ENCODE data around the gene CD300LD. TPM values are rescaled to one million over a fixed set of nuclear protein-coding genes. Genes with fewer than 3 reads are reported as not detected.

CD300LD gene
- total RNA-seq, 6 donors from 2014 or later = not detected

DNA sequence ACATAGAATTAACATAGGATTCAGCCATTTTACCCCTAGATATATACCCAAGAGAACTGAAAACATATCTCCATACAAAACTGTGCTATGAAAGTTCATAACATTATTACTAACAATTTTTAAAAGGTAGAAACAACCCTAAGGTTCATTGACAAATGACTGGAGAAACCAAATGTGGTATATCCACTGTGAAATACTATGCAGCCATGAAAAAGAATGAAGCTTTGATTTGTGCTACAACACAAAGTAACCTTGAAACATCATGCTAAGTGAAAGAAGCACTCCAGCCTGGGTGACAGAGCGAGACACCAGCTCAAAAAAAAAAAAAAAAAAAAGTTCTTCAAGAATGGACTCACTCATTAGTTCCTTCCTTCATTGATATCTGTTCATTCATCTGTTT lies 580 bp downstream of the CD300LD start:
- Histone ChIP-seq H3K27me3 (no peaks in the 10 kb centered on the region), H3K9me3 (no peaks in the 10 kb centered on the region), H3K27ac (no peak overlapping the region), H3K4me1 (peaks cover 0 to 7% (median 0%) of the 10 kb centered on the region in 4 donors), H3K36me3 (no peaks in the 10 kb centered on the region), H3K4me3 (no peak overlapping the region)
- ATAC-seq (ENCODE audit: low FRiP score in 2 of 2) (no peak), DNase-seq (no peak)
- TF ChIP-seq, protein P1, sequence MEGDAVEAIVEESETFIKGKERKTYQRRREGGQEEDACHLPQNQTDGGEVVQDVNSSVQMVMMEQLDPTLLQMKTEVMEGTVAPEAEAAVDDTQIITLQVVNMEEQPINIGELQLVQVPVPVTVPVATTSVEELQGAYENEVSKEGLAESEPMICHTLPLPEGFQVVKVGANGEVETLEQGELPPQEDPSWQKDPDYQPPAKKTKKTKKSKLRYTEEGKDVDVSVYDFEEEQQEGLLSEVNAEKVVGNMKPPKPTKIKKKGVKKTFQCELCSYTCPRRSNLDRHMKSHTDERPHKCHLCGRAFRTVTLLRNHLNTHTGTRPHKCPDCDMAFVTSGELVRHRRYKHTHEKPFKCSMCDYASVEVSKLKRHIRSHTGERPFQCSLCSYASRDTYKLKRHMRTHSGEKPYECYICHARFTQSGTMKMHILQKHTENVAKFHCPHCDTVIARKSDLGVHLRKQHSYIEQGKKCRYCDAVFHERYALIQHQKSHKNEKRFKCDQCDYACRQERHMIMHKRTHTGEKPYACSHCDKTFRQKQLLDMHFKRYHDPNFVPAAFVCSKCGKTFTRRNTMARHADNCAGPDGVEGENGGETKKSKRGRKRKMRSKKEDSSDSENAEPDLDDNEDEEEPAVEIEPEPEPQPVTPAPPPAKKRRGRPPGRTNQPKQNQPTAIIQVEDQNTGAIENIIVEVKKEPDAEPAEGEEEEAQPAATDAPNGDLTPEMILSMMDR (IDR thresholded peaks at IDR 0.05) = no peak
- TF ChIP-seq EP300 (IDR thresholded peaks at IDR 0.05) (no peak), POLR2A (IDR thresholded peaks at IDR 0.05) (no peak), POLR2AphosphoS5 (IDR thresholded peaks at IDR 0.05) (no peak)
- 72 to 85% methylated on average over 1 of the region's 1 CpG for WGBS, 2 donors

DNA sequence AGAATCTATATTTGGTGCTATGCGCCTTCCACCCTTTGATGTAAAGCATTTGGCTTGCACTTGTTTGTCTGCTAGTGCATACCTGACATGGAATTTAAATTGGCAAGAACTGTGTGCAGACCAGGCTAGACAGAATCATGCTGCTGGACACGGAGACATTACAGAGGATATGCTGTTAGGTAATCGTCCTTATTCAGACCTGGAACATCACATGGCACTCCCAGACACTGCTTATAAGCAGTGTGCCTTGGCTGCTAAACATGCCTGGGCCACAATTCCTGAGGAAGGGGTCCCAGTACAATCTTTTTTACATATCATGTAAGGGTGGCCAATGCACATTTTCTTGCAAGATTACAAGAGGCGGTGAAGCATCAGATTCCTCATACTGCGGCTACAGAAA lies 6.4 kb downstream of the CD300LD start:
- no peaks in the 10 kb centered on the region for H3K4me1 ChIP-seq
- no peak overlapping the region for H3K4me3 ChIP-seq
- no peak overlapping the region for H3K27ac ChIP-seq
- no peaks in the 10 kb centered on the region for H3K36me3 ChIP-seq
- TF ChIP-seq POLR2AphosphoS5 (IDR thresholded peaks at IDR 0.05) (no peak), EP300 (IDR thresholded peaks at IDR 0.05) (no peak), POLR2A (IDR thresholded peaks at IDR 0.05) (no peak)
- TF ChIP-seq, protein P1 (IDR thresholded peaks at IDR 0.05) = no peak
- H3K9me3 ChIP-seq = no peaks in the 10 kb centered on the region
- WGBS, 2 donors = 70 to 83% methylated on average over 5 of the region's 5 CpGs
- H3K27me3 ChIP-seq = no peaks in the 10 kb centered on the region
- ATAC-seq (ENCODE audit: low FRiP score in 2 of 2) = no peak
- no peak for DNase-seq

DNA sequence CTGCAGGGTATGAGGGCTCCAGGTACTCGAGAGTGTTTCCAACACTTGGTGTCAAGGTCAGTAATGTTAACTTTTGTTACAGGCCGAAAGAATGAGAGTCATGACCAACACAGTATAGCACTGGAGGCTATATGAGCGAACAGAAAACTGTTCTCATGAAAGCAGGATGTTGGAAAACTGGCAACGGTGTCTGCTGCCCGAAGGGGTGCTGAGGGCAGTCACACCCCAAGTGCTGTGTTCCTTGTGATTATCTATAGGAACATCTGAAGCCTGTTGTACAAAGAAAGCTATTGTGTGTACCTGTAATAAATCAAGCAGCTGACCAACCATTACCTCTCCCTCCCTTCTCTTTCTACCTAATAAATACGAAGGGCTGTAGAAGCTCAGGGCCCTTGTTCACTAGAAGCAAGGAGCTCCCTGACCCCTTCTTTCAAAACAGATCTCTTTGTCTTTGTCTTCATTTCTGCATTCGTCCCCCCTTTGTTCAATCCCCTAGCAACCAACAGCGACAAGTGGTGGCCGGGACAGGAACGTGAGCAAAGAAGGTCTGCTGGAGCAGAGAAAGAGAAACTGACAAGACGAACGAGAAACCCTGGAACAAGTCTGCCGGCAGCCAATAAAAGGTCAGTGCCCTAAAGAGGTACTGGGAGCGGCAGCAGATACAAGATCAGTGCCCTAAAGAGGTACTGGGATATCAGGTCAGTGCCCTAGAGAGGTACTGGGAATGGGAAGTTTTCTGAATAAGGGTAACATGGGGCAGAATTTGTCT lies 7.6 kb downstream of the CD300LD start:
- Histone ChIP-seq H3K4me3 (no peak overlapping the region), H3K9me3 (no peaks in the 10 kb centered on the region), H3K27ac (no peak overlapping the region), H3K4me1 (no peaks in the 10 kb centered on the region), H3K27me3 (no peaks in the 10 kb centered on the region), H3K36me3 (no peaks in the 10 kb centered on the region)
- WGBS, 2 donors = 76 to 77% methylated on average over 14 of the region's 14 CpGs
- ATAC-seq (ENCODE audit: low FRiP score in 2 of 2) (no peak), DNase-seq (no peak)
- TF ChIP-seq, protein P1 (IDR thresholded peaks at IDR 0.05) = no peak
- TF ChIP-seq EP300 (IDR thresholded peaks at IDR 0.05) (no peak), POLR2AphosphoS5 (IDR thresholded peaks at IDR 0.05) (no peak), POLR2A (IDR thresholded peaks at IDR 0.05) (no peak)

DNA sequence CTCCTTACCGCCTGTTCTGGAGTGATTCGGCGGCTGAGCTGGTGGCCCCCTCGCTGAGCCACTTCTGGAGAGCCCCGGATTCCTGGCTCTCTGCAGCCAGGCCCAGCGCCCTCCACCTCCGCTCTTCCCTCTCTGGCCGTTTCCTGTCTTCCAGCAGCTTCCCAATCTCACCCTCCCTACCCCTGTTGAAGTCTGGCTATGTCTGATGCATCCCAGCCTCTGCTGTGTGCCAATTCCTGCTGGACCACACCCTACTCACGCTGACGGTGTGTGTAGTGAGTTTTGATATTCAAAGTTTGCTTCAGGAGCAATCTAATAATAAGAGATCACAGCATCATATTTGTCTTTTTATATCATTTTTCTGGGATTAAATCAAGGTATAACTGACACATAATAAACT lies 9.4 kb downstream of the CD300LD start:
- no peaks in the 10 kb centered on the region for H3K36me3 ChIP-seq
- no peak for ATAC-seq (ENCODE audit: low FRiP score in 2 of 2)
- no peak overlapping the region for H3K4me3 ChIP-seq
- no peaks in the 10 kb centered on the region for H3K27me3 ChIP-seq
- no peak for TF ChIP-seq POLR2AphosphoS5 (IDR thresholded peaks at IDR 0.05)
- no peak for TF ChIP-seq EP300 (IDR thresholded peaks at IDR 0.05)
- TF ChIP-seq, protein P1 (IDR thresholded peaks at IDR 0.05) = no peak
- TF ChIP-seq POLR2A (IDR thresholded peaks at IDR 0.05) = no peak
- no peaks in the 10 kb centered on the region for H3K4me1 ChIP-seq
- no peak for DNase-seq
- H3K27ac ChIP-seq = no peak overlapping the region
- 76 to 77% methylated on average over 10 of the region's 10 CpGs for WGBS, 2 donors
- H3K9me3 ChIP-seq = no peaks in the 10 kb centered on the region

DNA sequence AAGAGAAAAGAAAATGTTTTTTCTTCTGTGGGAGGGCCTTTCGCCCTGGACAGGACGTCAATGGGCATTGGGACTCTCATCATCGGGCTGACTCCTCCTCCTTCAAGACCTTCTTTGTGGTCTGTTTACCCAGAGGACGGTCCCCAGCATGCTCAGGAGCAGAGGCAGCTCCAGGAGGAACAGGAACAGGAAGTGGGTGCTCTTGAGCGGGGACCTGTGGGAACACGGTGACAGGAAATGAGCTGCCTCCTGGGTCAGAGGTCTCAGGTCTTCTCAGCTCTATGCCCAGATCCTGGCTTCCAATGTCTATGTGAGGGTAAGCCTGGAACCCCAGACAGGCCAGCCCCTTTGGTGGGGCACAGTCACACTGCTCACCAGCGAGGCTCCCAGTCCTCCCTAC lies 12.2 kb downstream of the CD300LD start:
- peak in 1 of 2 donors; percentile 8 for ATAC-seq (ENCODE audit: low FRiP score in 2 of 2)
- Histone ChIP-seq H3K9me3 (no peaks in the 10 kb centered on the region), H3K36me3 (no peaks in the 10 kb centered on the region), H3K4me1 (no peaks in the 10 kb centered on the region), H3K4me3 (no peak overlapping the region), H3K27me3 (no peaks in the 10 kb centered on the region), H3K27ac (no peak overlapping the region)
- DNase-seq = no peak
- 36 to 47% methylated on average over 7 of the region's 7 CpGs for WGBS, 2 donors
- no peak for TF ChIP-seq POLR2A (IDR thresholded peaks at IDR 0.05)
- TF ChIP-seq EP300 (IDR thresholded peaks at IDR 0.05) = no peak
- no peak for TF ChIP-seq POLR2AphosphoS5 (IDR thresholded peaks at IDR 0.05)
- TF ChIP-seq, protein P1 (IDR thresholded peaks at IDR 0.05) = no peak

Measured in upper lobe of left lung (tissue), 6 donors.